PC-3 (cell line): ENCODE data around the gene TPD52L1.

Experiments
- EZH2 ChIP-seq: fragments of 300-600 bp; sonication (generic); IDR thresholded peaks from one replicate; pipeline ENCODE4 v1.6.1; 2017; ENCODE audit warnings: antibody characterized with exemption, mild to moderate bottlenecking, low read length; ENCODE audit not compliant: unreplicated experiment
- EZH2phosphoT487 ChIP-seq: fragments of 300-600 bp; sonication (generic); IDR thresholded peaks from 2 replicates; pipeline ENCODE4 v1.6.1; 2018; ENCODE audit warnings: mild to moderate bottlenecking, antibody characterized with exemption, low read length, borderline replicate concordance
- TF ChIP-seq, protein P1 (sequence below): fragments of 300-600 bp; sonication (generic); conservative IDR thresholded peaks from 2 replicates; pipeline ENCODE4 v1.5.1; 2017; ENCODE audit warnings: antibody characterized with exemption, low read depth, mild to moderate bottlenecking, low read length

DNA sequence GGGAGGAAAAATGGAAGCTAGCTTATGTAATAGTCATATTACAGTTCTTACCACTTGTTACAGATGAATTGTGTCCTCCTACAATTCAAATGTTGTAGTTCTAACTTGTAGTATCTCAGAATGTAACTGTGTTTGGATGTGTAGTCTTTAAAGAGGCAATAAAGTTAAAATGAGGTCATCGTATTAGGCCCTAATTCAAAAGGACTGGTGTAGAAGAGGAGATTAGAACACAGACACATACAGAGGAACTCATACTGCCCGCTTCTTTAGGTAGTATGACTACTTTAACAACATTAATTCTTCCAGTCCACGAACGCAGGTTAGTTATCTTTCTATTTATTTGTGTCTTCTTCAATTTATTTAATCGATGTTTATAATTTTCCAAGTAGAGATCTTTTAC lies 46.5 kb upstream of the TPD52L1 start:
- TF ChIP-seq, protein P1, sequence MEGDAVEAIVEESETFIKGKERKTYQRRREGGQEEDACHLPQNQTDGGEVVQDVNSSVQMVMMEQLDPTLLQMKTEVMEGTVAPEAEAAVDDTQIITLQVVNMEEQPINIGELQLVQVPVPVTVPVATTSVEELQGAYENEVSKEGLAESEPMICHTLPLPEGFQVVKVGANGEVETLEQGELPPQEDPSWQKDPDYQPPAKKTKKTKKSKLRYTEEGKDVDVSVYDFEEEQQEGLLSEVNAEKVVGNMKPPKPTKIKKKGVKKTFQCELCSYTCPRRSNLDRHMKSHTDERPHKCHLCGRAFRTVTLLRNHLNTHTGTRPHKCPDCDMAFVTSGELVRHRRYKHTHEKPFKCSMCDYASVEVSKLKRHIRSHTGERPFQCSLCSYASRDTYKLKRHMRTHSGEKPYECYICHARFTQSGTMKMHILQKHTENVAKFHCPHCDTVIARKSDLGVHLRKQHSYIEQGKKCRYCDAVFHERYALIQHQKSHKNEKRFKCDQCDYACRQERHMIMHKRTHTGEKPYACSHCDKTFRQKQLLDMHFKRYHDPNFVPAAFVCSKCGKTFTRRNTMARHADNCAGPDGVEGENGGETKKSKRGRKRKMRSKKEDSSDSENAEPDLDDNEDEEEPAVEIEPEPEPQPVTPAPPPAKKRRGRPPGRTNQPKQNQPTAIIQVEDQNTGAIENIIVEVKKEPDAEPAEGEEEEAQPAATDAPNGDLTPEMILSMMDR: no peak
- no peak for TF ChIP-seq EZH2
- no peak for TF ChIP-seq EZH2phosphoT487
